Lung (tissue), 12 donors: ENCODE data around the gene LZTS2. TPM values are rescaled to one million over a fixed set of nuclear protein-coding genes. Genes with fewer than 3 reads are reported as not detected.

Experiments used
- ATAC-seq: fragments of 200-7000 bp; cut with Tn5 transposase; one replicate; pipeline ENCODE4 v1.9.1; 2020; ENCODE audit warnings: moderate number of reproducible peaks; ENCODE audit not compliant: insufficient read depth, low FRiP score
- DNase-seq, 3 donors: peaks; one replicate each; pipeline ENCODE4 v3.0.0-alpha.2; 2013 to 2017
- H3K27ac ChIP-seq, 2 donors: one replicate each; pipeline ENCODE4 v1.5.1; 2013; ENCODE audit warnings: mild to moderate bottlenecking in 2 of 2, moderate library complexity in 2 of 2, control low read depth in 1 of 2, inconsistent platforms in 1 of 2, low read depth in 1 of 2, low read length in 1 of 2
- H3K27me3 ChIP-seq, 3 donors: one replicate each; pipeline ENCODE4 v1.5.1; 2013; ENCODE audit warnings: low read length in 2 of 3; ENCODE audit not compliant: control insufficient read depth in 3 of 3, insufficient read depth in 3 of 3
- H3K36me3 ChIP-seq, 4 donors: one replicate each; pipeline ENCODE4 v1.5.1; 2013; ENCODE audit warnings: low read length in 4 of 4, mild to moderate bottlenecking in 1 of 4, moderate library complexity in 1 of 4; ENCODE audit not compliant: control insufficient read depth in 4 of 4, insufficient read depth in 4 of 4
- H3K4me1 ChIP-seq, 5 donors: one replicate each; pipeline ENCODE4 v1.5.1; 2013; ENCODE audit warnings: low read length in 5 of 5, mild to moderate bottlenecking in 2 of 5, moderate library complexity in 1 of 5; ENCODE audit not compliant: control insufficient read depth in 5 of 5, insufficient read depth in 5 of 5
- H3K4me3 ChIP-seq: one replicate; pipeline ENCODE4 v1.5.1; 2013; ENCODE audit warnings: mild to moderate bottlenecking, control low read depth, moderate library complexity
- H3K9ac ChIP-seq, 2 donors: one replicate each; pipeline ENCODE4 v1.5.1; 2013; ENCODE audit warnings: low read length in 2 of 2, control low read depth in 1 of 2; ENCODE audit not compliant: insufficient read depth in 1 of 2
- H3K9me3 ChIP-seq, 4 donors: one replicate each; pipeline ENCODE4 v1.5.1; 2013; ENCODE audit warnings: low read length in 3 of 4, mild to moderate bottlenecking in 1 of 4, moderate library complexity in 1 of 4; ENCODE audit not compliant: control insufficient read depth in 4 of 4, insufficient read depth in 3 of 4
- CTCF ChIP-seq: IDR thresholded peaks from 2 replicates; pipeline ENCODE4 v1.5.1; 2012; ENCODE audit warnings: mild to moderate bottlenecking; ENCODE audit errors: control extremely low read depth, extremely low read depth
- WGBS, 2 donors: extraction: QIAGEN DNeasy Blood & Tissue Kit; methylation state at CpG; one replicate each; pipeline ENCODE4 v1.1.7; 2013; 5-methylcytosine and 5-hydroxymethylcytosine counted together
- polyA plus RNA-seq, 2 donors: library from polyadenylated mRNA; stranded (reverse); fragments of 200-250 nt; gene quantifications; one replicate each; pipeline ENCODE4 v1.2.1, GENCODE V29; 2013
- total RNA-seq, 2 donors: library from RNA; depleted of rRNA in 1 of 2; stranded (reverse); fragments of >200 nt in 1 of 2; gene quantifications; one replicate each; pipeline ENCODE4 v1.2.1, GENCODE V29; 2014 to 2021
- donor health status: control.
- donor health status: control.
- donor health status: Bipolar disorder and iron deficiency.
- donor health status: healthy.
- donor health status: DM: yes; HTN: yes; CAD: no.

LZTS2 gene
- total and polyA plus RNA-seq, 4 donors, result 44.5 to 76.8 (median 55.6) TPM

- 95 to 100% methylated on average over 1 of the region's 1 CpG for WGBS, 2 donors
Measured at GRCh38 chr10:100963826-100964225, 35.8 kb upstream of the LZTS2 start.

DNA sequence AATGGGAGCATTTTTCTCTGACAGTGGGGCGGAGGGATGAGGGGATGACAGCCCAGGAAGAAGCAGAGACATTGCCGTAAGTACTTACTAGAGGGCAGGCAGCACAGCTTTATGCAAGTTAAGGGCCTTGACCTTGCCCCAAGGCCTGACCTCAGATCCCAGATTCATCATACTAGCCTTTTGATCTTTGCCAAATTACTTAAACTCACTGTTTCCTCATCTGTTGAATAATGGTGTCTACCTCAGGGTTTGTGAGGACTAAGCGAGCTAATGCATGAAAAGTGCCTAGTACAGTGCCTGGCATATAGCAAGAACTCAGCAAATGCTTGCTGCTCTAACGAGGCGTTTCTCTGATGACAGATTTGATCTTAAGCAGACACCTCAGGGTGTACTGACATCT, 33.8 kb upstream of the LZTS2 start:
- no peak for ATAC-seq
- Histone ChIP-seq H3K9me3 (no peaks in the 10 kb centered on the region), H3K9ac (no peak overlapping the region), H3K4me3 (no peak overlapping the region), H3K27me3 (no peaks in the 10 kb centered on the region), H3K36me3 (peaks cover 7 to 44% (median 22%) of the 10 kb centered on the region in 4 donors), H3K27ac (no peak overlapping the region), H3K4me1 (peaks cover 0 to 17% (median 7%) of the 10 kb centered on the region in 5 donors)
- TF ChIP-seq CTCF, result no peak
- DNase-seq, result no peak
- 76 to 77% methylated on average over 5 of the region's 5 CpGs for WGBS, 2 donors

More at GRCh38 chr10:100963826-100964225, 35.8 kb upstream of the LZTS2 start:
- peaks cover 0 to 7% (median under 1%) of the 10 kb centered on the region in 5 donors for H3K4me1 ChIP-seq
- no peaks in the 10 kb centered on the region for H3K27me3 ChIP-seq
- DNase-seq (no peak), ATAC-seq (no peak)
- no peak overlapping the region for H3K9ac ChIP-seq
- no peaks in the 10 kb centered on the region for H3K9me3 ChIP-seq
- peaks cover 7 to 56% (median 29%) of the 10 kb centered on the region in 4 donors for H3K36me3 ChIP-seq
- no peak for TF ChIP-seq CTCF
- H3K27ac ChIP-seq, result no peak overlapping the region
- H3K4me3 ChIP-seq, result no peak overlapping the region

DNA sequence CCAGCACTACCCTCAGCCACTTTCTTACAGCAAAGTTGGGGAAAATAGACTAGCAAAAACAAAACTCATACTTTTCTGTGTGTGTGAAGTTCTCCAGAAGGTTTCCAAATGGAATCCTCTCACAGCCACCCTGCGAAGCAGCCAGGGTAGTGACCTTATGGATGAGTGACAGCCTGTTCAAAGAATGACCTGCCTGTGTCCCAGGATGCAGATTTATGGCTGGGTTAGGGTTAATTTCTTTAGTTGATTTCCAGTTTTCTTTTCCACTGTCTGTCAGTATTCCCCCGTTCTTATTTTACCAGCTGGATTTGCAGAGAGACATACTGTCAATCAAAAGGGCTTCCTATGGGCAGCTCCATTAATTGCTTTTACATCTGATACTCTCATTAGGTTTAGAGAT, 32.7 kb upstream of the LZTS2 start:
- DNase-seq (no peak), ATAC-seq (no peak)
- Histone ChIP-seq H3K36me3 (peaks cover 7 to 39% (median 19%) of the 10 kb centered on the region in 4 donors), H3K4me3 (no peak overlapping the region), H3K4me1 (peaks cover 0 to 21% (median 7%) of the 10 kb centered on the region in 5 donors), H3K9ac (no peak overlapping the region), H3K9me3 (no peaks in the 10 kb centered on the region), H3K27me3 (no peaks in the 10 kb centered on the region), H3K27ac (no peak overlapping the region)
- no peak for TF ChIP-seq CTCF
- 82 to 94% methylated on average over 2 of the region's 2 CpGs for WGBS, 2 donors

GRCh38 chr10:100967332-100967731, 32.3 kb upstream of the LZTS2 start:
- 84 to 91% methylated on average over 2 of the region's 2 CpGs for WGBS, 2 donors
- no peaks in the 10 kb centered on the region for H3K9me3 ChIP-seq
- DNase-seq (no peak), ATAC-seq (no peak)
- H3K27ac ChIP-seq, result no peak overlapping the region
- TF ChIP-seq CTCF, result no peak
- H3K4me1 ChIP-seq, result peaks cover 0 to 20% (median 7%) of the 10 kb centered on the region in 5 donors
- peaks cover 7 to 36% (median 16%) of the 10 kb centered on the region in 4 donors for H3K36me3 ChIP-seq
- H3K4me3 ChIP-seq, result no peak overlapping the region
- no peak overlapping the region for H3K9ac ChIP-seq
- H3K27me3 ChIP-seq, result no peaks in the 10 kb centered on the region
